HuH-7.5 (cell line): ENCODE measurements around the gene KRT83.
"Not testable (repeated sequence)": the region's sequence is repeated elsewhere in the genome, so short reads cannot be mapped to it uniquely, and the experiment has no call there.

Experiments
- DNase-seq: peaks from one replicate; pipeline ENCODE4 v3.0.0; 2011; ENCODE audit warnings: low spot score

Gene KRT83

DNA sequence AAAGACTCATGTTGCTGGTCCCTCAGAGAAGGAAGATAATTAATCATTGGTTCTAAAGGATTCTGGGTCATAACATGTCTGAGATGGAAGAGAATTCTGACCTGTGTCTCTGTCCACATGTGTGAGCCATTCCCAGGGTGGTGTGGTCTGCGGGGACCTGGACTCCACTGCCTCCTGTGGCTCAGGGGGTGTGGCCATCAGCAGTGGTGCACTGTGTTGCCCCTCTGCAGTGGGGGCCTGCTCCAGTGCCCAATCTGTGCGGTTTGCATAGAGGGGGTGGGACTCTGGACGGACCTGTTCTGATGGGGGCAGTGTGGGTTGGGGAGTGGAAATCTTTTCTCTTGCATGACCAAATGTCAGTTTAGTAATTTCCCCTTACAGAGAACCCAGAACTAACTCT, 32.6 kb upstream of the KRT83 start:
- DNase-seq: no peak

DNA sequence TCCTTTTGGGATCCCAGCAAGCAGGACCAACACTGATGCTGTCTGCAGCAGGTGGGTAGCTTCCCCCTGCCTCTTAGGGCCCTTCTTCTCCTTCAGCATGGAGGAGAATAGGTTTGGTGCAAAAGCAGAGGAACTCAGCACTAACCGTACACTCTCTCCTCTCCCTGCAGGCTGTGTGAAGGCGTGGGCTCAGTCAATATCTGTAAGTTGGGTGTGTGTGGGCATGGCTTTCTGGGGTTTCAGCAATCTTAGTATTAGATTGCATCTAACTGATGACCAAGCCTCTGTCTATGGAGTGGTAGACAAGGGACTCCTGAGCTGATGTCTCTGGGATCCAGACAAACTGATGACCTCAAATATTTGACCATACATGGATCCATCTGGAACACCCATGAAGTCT, 31.8 kb upstream of the KRT83 start:
- no peak for DNase-seq

GRCh38 chr12:52351196-52352059, 30.2 kb upstream of the KRT83 start:
- DNase-seq: no peak

DNA sequence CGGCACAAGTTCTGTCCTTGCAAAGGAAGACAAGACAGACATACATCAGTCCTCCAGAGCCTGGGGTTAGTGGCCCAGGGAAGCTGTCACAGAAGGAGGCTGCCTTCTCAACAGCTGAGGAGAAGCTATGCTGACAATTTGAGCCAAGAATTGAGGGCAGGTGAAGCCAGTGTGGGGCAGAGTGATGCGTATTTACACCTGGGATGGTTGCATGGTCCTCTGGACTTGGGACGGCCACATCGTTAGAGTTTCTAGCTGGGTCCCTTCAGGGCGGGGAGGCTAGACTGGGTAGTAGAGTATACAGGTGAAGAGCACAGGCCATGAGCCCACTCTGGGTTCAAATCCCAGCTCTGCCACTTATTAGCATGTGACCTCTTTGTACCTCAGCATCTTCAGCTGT, 29.6 kb upstream of the KRT83 start:
- DNase-seq: no peak

DNA sequence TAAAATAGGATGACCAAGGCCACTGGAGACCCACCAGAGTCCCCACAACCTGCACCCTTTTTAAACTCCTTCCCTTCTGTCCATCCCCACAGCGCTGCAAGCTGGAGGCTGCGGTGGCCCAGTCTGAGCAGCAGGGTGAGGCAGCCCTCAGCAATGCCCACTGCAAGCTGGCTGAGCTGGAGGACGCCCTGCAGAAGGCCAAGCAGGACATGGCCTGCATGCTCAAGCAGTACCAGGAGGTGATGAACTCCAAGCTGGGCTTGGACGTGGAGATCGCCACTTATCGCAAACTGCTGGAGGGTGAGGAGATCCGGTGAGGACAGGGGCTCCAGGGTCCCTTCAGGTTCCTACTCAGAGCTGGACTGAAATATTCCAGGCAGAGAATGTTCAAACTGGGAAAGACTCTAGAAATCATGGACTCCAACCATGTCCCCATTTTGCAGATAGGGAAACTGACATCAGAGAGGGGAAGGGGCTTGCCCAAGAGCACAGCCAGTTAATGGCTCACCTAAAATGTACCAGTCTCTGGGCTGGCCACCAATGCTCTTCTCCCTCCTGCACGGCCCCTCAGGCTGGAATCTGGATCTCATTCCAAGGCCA, 28.9 kb upstream of the KRT83 start:
- DNase-seq: no peak

DNA sequence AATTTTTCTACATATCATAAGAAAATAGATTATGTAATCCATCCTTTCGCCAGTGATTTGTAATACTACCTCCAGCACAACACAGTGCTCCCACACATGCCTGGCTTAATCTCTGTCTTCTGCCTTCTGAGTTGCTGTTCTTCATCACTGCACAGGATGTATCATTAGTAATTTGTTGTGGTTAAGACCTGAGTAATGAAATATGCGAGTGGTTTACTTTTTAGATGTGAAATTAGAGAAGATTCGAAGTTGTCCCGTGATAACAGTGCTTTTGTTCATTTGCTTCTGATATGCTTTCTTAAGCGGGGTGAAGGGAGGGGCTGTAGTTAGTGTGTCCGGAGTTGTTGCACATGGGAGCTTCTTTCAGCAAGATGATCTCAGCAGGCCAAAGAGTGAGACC, 28.0 kb upstream of the KRT83 start:
- no peak for DNase-seq

DNA sequence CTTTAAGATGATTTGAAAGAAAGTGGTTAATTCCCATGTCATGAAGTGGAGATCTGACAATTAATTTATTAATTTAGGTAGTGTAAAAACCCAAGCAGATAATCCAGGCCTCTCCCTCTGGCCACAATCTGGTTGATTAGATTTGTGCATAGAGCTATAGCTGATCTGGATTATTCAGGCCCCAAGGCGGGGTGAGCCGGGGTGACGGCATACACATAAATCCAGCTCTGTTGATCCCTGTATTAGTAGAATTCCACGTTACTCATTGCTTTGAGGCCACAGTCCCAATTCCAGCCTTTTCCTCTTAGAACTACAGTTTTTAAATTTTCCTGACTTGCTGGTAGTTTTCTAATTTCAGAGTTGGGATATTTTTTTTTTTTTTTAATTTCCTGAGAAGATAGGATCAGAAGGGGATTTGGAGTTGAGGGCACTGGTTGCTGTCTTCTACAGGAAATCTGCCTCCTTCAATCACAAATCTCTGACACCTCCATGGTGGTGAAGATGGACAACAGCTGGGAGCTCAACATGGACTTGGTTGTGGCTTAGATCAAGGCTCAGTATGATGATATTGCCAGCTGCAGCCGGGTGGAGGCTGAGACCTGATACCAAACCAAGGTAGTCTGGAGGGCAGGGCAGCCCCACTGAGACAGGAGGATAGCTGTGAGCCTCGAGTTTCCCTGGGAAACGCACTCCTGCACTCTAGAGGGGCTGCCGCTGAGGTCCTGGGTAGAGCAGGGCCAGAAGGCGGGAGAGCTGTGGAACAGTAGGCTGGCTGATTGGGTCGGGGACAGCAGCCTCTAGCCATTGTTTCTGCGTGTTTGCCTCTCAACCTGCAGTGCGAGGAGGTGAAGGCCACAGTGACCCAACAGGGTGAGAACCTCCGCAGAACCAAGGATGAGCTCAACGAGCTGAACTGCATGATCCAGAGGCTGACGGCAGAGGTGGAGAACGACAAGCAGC, 26.6 kb upstream of the KRT83 start:
- no peak for DNase-seq

- no peak for DNase-seq
These were observed 25.8 kb upstream of the KRT83 start for GRCh38 chr12:52347016-52347415.

GRCh38 chr12:52346593-52346992, 25.4 kb upstream of the KRT83 start:
- DNase-seq: no peak

DNA sequence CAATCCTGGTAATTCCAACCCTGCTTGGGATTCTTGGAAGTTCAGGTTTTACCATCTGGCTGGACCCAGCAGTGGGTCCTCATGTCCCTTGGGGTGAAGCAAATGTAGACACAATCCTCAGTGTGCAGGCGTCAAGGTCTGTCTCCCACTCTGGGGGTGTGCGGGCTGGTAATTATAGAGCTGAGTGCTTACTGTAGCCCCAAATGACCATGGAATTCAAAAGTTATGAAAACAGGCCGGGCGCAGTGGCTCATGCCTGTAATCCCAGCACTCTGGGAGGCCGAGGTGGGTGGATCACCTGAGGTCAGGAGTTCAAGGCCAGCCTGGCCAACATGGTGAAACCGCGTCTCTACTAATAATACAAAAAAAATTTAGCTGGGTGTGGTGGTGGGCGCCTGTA, 23.8 kb upstream of the KRT83 start:
- not testable (repeated sequence) for DNase-seq

DNA sequence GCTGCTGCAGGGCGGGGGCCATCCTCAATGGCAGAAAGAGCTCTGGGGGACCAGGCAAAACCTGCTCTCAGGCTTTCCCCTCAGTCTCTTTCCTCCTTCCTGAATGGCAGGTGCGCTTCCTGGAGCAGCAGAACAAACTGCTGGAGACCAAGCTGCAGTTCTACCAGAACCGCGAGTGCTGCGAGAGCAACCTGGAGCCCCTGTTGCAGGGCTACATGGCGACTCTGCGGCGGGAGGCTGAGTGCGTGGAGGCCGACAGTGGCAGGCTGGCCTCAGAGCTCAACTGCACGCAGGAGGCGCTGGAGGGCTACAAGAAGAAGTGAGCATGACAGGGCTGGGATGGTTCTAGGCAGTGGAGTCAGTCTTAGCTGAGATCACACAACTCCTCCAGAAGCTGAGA, 22.9 kb upstream of the KRT83 start:
- no peak for DNase-seq

GRCh38 chr12:52343550-52343949, 22.4 kb upstream of the KRT83 start:
- DNase-seq: no peak

DNA sequence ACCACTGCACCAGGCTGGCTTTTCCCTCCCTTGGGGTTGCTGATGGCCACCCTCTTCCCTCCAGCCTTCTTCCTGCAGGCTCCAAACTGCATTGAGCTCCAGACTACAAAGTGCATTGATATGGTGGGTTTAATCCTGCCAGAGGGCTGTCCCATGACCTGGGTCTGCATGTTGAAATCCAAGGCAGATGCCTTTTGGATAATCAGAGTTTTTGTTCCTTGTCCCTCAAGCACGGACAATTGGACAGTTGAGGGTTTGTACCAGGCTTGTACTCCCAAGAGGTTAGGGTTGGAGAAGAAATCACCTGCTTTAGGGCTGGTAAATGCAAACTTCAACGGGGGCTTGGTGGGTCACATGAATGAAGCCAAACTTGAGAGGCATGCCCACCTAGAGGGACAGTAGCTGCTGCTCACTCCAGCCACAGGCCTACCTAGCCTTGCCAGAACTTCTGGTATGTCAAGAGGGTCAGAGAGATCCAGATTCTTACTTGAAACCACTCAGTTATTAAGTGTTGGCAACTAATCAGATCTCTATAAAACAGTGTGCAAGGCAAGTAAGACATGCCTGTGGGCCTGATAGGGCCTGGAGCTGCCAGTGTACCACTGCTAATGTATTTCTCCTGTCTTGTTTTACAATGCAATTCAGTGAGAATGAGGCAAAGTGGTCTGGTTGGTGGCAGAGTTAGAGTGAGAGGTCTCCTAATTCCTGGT, 21.7 kb upstream of the KRT83 start:
- DNase-seq: no peak

- DNase-seq: no peak
These were observed 19.9 kb upstream of the KRT83 start for GRCh38 chr12:52341066-52341580.

DNA sequence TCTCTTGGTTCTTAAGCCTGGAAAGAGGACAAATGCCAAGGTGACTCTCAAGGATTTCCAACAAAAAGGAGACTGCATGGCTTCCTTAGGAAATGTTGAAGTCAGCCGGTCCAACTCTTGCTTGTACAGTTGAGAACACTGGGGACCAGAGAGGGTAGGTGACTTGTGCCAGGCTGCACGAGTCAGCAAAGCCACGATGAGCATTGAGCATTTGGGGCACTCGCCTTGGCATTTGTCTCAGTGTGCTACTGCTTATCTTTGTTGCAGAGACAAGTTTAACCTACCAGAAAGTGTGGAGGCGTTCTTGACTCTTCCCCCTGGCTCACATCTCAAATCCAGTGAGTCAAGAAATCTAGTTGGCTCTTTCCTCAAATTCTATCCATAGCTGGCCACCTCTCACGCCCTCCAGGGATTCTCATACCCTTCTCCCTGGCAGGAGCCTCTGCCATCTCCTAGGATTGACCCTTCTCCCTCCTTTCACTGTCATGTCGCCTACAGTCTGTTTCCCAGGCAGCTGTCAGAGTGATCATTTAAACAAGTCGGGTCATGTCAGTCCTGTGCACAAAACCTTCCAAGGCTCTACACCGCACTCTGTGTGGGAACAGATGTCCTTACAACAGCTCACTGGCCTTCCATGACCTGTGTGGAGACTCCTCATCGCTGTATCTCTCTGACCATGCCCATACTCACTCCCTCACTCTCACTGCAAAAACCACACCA, 17.2 kb upstream of the KRT83 start:
- DNase-seq: no peak

DNA sequence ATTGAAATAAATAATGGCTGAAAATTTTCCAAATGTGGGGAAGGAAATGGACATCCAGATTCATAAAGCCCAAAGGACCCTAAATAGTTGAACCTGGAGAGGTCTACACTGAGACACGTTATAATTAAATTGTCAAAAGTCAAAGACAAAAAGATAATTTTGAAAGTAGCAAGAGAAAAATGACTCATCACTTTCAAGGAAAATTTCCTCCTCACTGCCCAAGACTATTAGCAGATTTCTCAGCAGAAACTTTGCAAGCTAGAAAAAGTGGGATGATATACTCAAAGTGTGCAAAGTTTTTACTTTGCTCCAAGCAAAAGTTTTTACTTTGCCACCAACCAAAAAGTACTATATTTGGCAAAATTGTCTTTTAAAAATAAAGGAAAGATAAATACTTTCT, 15.9 kb upstream of the KRT83 start:
- DNase-seq: no peak

DNA sequence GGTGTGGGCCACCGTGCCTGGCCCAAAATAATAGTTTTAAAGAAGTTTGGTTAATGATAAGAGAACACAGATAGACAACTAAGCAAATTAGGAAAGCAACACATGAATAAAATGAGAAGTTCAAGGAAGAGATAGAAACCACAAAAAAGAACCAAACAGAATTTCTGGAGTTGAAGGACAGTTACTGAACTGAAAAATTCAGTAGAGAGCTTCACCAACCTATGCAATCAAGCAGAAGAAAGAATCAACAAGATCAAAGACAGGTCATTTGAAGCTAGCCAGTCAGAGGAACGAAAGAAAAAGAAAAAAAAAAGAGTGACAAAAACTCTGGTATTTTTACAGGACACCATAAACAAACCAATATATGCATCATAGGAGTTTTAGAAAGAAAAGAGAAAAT, 15.4 kb upstream of the KRT83 start:
- DNase-seq: no peak

- no peak for DNase-seq
These were observed 14.5 kb upstream of the KRT83 start for GRCh38 chr12:52335598-52336262.

GRCh38 chr12:52334185-52334584, 13.0 kb upstream of the KRT83 start:
- no peak for DNase-seq

DNA sequence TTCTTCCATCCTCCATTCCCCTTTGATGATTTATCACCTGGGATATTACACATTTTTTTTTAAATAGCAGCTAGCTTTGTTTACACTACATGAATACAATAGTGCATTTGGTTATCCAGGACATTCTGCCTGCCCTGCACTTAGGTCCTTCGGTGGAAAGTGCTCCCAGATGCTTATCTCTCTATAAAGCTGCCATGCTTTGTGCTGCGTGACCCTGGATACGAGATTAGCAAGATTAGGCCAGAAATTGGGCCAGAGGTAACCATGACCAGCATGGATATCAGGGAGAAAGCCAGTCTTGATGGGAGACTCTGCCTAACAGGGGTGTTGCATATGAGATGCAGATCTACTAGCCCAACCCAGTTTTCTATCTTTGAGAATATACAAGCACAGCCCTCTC, 12.1 kb upstream of the KRT83 start:
- no peak for DNase-seq

DNA sequence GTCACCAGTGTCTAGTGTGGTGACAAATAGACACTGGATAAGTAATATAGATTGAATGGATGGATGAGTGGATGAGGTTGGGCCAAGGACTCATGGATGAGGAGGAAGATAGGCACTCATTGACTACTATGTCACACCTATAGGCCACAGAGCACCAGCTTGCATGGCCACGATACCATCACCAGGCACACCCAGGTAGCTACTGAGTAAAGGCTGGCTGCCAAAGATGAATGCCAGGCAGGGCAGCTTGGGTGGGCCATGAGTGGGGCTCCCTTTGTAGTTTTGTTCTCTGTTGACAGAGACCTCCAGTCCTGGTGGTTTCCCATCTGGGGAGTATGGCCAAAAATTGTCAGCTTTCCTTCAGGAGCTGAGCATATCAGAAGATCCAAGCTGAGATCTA, 11.2 kb upstream of the KRT83 start:
- no peak for DNase-seq
